HUES6 (cell line): ENCODE measurements around the gene FBXW4.

Source experiments
- H3K27ac ChIP-seq: 2 replicates; pipeline ENCODE4 v1.7.0; 2013; ENCODE audit warnings: low read depth, mild to moderate bottlenecking, low read length, inconsistent platforms
- H3K27me3 ChIP-seq: 2 replicates; pipeline ENCODE4 v1.6.1; 2013; ENCODE audit warnings: low read length; ENCODE audit not compliant: control insufficient read depth, insufficient read depth
- H3K36me3 ChIP-seq: 2 replicates; pipeline ENCODE4 v1.6.1; 2013; ENCODE audit warnings: low read length; ENCODE audit not compliant: control insufficient read depth, insufficient read depth
- H3K4me1 ChIP-seq: 2 replicates; pipeline ENCODE4 v1.6.1; 2013; ENCODE audit warnings: low read length; ENCODE audit not compliant: control insufficient read depth, insufficient read depth
- H3K4me3 ChIP-seq: 2 replicates; pipeline ENCODE4 v1.5.1; 2013; ENCODE audit warnings: low read depth, low read length
- H3K9ac ChIP-seq: one replicate; pipeline ENCODE4 v1.6.1; 2013; ENCODE audit warnings: mild to moderate bottlenecking, low read length
- H3K9me3 ChIP-seq: 2 replicates; pipeline ENCODE4 v1.6.1; 2013; ENCODE audit warnings: low read depth, low read length; ENCODE audit not compliant: control insufficient read depth, insufficient read depth

Gene FBXW4

DNA sequence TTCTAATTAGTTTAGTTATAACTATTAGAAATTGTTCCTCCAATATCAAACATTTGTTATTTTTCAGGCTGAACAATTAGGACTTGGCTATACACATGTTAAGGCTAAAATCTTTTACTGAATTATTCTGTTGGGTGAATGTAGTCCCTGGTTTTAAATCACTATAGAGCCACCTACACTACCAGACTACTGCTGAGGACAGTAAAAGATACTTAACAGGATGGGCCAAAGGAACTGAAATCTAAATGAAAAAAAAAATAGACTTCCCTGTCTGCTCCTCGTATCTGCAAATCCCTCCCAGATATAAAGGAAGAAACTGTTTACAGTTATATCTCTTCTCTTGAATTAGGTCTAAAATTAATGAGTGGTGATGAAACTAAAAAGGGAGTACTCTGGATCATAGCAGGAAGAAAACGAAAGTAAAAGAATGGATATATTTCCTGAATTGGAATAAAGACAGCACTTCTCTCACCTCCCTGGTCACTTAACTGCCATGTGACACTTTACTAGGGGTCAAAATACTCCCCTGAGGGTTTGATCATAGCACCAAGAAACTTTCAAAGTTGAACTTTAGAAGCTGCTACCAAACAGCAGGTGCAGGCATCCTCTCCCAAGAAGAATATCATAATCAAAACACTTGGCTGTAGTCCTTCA, 12.7 kb downstream of the FBXW4 start:
- no peak overlapping the region for H3K27ac ChIP-seq
- no peaks in the 10 kb centered on the region for H3K27me3 ChIP-seq
- peaks cover 5% of the 10 kb centered on the region; the same call in 1 of the 2 replicates for H3K4me1 ChIP-seq
- H3K9me3 ChIP-seq: peaks cover 3% of the 10 kb centered on the region; the same call in 1 of the 2 replicates
- peaks cover 2% of the 10 kb centered on the region; the same call in 1 of the 2 replicates for H3K36me3 ChIP-seq
- no peak overlapping the region for H3K4me3 ChIP-seq
- no peak overlapping the region for H3K9ac ChIP-seq

DNA sequence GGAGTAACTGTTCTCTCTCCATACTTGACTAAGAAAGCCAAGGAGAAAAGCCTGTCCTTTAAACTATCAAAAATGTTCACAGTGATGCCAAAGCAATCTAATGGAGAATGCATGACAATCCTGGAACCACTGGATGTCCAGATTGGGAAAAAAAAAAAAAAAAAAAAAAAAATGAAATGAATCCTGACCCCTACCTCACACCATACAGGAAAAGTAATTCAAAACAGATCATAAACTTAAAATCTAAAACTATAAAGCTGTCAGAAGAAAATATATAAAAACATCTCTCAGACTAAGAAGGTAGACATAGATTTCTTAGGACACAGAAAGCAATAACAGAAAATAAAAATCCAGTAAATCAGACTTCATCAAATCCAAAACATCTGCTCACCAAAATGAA, 18.4 kb downstream of the FBXW4 start:
- Histone ChIP-seq H3K27ac (no peak overlapping the region), H3K4me1 (no peaks in the 10 kb centered on the region), H3K9ac (no peak overlapping the region), H3K9me3 (peaks cover 13% of the 10 kb centered on the region), H3K27me3 (no peaks in the 10 kb centered on the region), H3K4me3 (no peak overlapping the region), H3K36me3 (peaks cover 35% of the 10 kb centered on the region)

DNA sequence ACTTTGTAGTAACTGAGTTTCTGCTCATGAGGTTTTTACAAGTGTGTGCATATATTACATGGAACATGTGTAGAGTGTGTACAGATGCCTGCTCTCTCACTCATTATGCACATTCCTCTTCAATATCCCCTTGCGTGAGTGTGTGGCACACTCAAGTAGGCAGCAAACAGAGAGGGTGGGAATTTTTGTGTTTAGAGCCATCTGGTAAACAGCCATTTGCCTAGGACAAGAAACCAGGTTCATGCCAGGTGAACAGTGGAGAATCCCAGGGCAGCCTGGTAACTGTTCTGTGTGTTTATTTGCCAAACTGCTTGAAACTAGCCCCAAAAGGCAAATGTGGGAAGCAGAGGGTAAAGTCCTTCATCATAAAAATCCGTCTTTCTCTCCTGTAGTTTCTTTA, 19.9 kb downstream of the FBXW4 start:
- no peak overlapping the region for H3K4me3 ChIP-seq
- peaks cover 45% of the 10 kb centered on the region for H3K36me3 ChIP-seq

DNA sequence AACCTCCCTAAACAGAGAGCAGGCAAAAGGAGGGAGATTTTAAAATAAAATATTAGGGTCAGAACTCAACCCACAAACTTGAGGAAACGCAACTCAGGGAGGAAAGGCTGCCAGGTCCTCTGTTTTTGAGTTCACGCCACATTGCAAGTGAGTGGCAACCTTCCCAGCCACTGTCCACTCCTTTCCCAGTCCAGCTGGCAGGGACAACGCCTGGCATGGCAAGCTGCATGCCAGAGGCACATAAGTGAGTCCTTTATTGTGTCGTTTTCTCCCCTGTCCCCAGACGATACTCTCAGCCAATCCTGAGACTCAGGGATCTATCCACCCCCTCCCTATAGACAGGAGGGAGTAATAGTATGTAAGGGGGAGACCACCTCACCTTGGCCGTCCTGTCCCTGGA, 22.4 kb downstream of the FBXW4 start:
- H3K9ac ChIP-seq: no peak overlapping the region
- no peak overlapping the region for H3K27ac ChIP-seq
- peaks cover 11% of the 10 kb centered on the region; the same call in 1 of the 2 replicates for H3K4me1 ChIP-seq
- no peaks in the 10 kb centered on the region for H3K27me3 ChIP-seq
- peaks cover 13% of the 10 kb centered on the region for H3K9me3 ChIP-seq
- no peak overlapping the region for H3K4me3 ChIP-seq
- H3K36me3 ChIP-seq: peaks cover 57% of the 10 kb centered on the region

More for the DNA sequence above, 19.9 kb downstream of the FBXW4 start:
- Histone ChIP-seq H3K27ac (no peak overlapping the region), H3K9me3 (peaks cover 13% of the 10 kb centered on the region), H3K4me1 (no peaks in the 10 kb centered on the region), H3K9ac (no peak overlapping the region), H3K27me3 (no peaks in the 10 kb centered on the region)

DNA sequence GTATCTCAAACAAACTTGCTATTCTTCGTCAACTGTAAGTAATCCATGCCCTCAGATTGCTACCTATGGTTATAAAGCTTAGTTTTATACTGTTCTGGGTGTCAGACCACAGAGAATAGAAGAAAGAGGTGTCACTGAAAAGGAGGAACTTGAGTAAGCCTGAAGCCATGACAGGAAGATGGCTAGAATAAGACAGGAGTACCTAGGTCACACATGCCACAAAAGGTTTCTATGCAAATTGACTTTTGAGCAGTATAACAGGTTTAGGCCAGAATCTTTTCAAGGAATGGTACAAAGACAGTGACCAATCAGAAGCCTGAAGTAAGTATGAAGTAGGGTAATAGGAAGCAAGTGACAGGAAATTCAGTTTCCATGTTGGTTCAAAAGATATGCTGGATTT, 23.5 kb downstream of the FBXW4 start:
- no peaks in the 10 kb centered on the region for H3K27me3 ChIP-seq
- H3K4me1 ChIP-seq: peaks cover 11% of the 10 kb centered on the region; the same call in 1 of the 2 replicates
- peaks cover 51% of the 10 kb centered on the region for H3K36me3 ChIP-seq
- no peak overlapping the region for H3K4me3 ChIP-seq
- peaks cover 4% of the 10 kb centered on the region for H3K9me3 ChIP-seq
- no peak overlapping the region for H3K9ac ChIP-seq
- H3K27ac ChIP-seq: no peak overlapping the region

DNA sequence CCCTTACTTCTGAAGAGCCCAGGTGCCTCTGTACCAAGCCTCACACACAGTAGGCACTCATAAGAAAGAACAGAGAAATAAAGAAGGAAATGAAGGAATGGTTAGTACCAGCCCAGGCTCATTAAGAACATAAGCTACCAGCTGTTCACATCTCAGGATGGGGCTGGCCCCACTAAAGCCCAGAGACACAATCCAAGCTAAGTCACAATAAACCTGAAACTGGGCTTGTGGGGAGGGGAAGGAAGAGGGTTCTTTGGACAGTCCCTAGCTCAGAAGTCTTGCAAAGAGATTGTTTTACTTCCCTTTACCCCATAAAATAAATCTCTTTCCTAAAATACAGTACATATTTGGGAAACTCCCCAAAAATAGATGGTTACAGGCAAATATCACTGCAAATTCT, 24.3 kb downstream of the FBXW4 start:
- H3K36me3 ChIP-seq: peaks cover 54% of the 10 kb centered on the region
- no peak overlapping the region for H3K27ac ChIP-seq

DNA sequence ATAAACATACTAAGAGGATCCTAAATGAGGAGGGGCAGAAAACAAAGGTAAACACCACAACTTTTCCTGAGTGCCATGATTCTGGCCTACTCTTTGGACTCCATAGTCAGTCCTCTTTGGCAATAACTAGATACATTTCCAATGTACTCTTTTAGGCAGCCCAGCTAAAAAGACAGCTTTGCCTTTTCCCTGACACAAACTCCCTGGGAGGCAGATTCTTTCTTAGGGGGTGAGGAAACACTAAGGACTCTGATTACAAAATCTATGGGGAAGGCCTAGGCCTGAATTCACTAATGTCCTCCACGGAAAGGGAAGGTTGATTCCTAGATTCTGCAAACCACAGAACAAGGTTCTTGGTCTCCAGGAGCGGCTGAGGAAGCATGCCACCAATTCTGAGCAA, 25.8 kb downstream of the FBXW4 start:
- H3K36me3 ChIP-seq: peaks cover 55% of the 10 kb centered on the region
- H3K9me3 ChIP-seq: no peaks in the 10 kb centered on the region
- no peak overlapping the region for H3K9ac ChIP-seq
- H3K4me1 ChIP-seq: peaks cover 11% of the 10 kb centered on the region; the same call in 1 of the 2 replicates
- H3K27me3 ChIP-seq: no peaks in the 10 kb centered on the region
- no peak overlapping the region for H3K4me3 ChIP-seq
- 0 out of 2 replicates have a peak overlapping the region, but pooled peaks have one; percentile 23 for H3K27ac ChIP-seq

More for the DNA sequence above, 24.3 kb downstream of the FBXW4 start:
- H3K9ac ChIP-seq: no peak overlapping the region
- H3K27me3 ChIP-seq: no peaks in the 10 kb centered on the region
- peaks cover 11% of the 10 kb centered on the region; the same call in 1 of the 2 replicates for H3K4me1 ChIP-seq
- H3K9me3 ChIP-seq: no peaks in the 10 kb centered on the region
- H3K4me3 ChIP-seq: no peak overlapping the region

DNA sequence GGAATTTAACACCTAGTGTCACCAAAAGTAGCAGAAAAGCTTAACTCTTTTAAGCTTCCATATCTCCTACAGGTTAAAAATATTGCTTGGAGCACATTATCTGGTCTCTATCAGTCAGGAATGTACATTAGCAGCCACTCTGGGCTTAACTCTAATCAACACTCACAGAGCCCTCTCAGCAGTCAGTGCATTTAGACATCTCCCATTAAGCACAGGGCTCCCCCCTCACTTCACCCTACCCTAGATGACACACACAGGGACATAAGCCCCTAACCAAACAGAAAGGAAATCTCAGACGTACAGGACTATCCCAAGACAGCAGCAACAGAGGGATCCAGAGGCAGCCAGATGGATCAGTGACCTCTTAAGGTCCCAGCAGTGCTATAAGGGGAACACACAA, 26.4 kb downstream of the FBXW4 start:
- H3K4me1 ChIP-seq: peaks cover 11% of the 10 kb centered on the region; the same call in 1 of the 2 replicates
- H3K4me3 ChIP-seq: no peak overlapping the region
- peaks cover 57% of the 10 kb centered on the region for H3K36me3 ChIP-seq
- no peak overlapping the region for H3K9ac ChIP-seq
- no peak overlapping the region for H3K27ac ChIP-seq
- H3K9me3 ChIP-seq: no peaks in the 10 kb centered on the region
- no peaks in the 10 kb centered on the region for H3K27me3 ChIP-seq

DNA sequence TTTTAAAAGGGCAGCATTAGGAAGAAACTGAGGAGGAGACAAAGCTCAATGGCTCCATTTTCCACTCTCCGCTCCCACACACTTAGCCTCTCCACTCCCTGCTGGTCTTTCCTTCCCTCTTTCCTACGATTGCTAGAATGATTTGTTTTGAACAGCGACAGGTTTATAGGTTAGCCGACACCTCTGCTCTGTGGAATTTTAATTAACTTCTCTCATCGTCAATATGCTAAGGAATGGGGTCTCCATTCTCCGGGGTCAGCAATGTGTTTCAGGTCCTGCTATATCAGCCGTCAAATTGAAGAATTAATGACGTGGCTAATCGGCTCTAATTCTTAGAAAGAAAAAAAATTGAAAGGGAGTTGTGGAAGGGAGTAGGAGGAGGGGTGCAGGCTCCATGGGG, 28.9 kb downstream of the FBXW4 start:
- no peak overlapping the region for H3K9ac ChIP-seq
- H3K9me3 ChIP-seq: no peaks in the 10 kb centered on the region
- peaks cover 36% of the 10 kb centered on the region for H3K36me3 ChIP-seq
- peaks cover 15% of the 10 kb centered on the region; the same call in 1 of the 2 replicates for H3K4me1 ChIP-seq
- H3K27me3 ChIP-seq: no peaks in the 10 kb centered on the region
- no peak overlapping the region for H3K4me3 ChIP-seq
- H3K27ac ChIP-seq: no peak overlapping the region

DNA sequence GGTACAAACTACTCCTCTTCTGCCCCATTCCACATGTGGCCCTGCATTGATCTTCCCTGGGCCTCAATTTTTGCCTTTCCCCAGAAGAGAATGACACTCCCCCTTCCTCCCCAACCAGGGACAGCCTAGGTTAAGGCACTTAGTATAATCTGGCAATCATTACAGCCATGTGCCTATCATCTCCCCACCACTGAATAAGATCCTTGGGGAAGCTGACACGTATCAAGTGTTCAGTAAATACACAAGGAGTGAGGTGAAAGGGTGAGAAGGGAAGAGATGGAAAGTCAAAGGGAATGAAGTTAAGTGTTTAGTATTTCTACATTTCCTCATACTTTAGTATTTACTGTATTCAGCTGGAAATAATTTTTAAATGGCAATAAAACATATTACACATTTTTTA, 31.9 kb downstream of the FBXW4 start:
- Histone ChIP-seq H3K9ac (no peak overlapping the region), H3K9me3 (no peaks in the 10 kb centered on the region), H3K4me3 (no peak overlapping the region), H3K36me3 (peaks cover 29% of the 10 kb centered on the region), H3K27me3 (no peaks in the 10 kb centered on the region), H3K27ac (no peak overlapping the region), H3K4me1 (peaks cover 27% of the 10 kb centered on the region)

DNA sequence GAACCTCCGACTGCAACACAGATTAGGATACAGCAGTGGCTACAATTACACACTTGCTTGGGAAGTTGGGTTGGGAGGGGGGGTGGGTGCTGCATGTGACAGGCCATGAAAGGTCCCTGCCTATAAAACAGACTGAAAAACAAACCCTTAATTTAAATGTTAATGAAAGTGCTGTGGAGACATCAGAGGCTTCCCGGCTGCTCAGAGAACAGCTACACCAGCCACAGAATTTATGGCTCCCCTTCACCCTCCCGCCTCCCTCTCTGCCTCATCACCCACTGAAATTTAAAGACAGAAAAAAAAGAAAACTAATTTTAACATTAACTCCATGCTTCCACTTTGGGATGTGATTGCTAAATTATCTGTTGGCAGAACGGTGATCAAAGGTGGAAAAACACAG, 34.7 kb downstream of the FBXW4 start:
- H3K27me3 ChIP-seq: no peaks in the 10 kb centered on the region
- H3K27ac ChIP-seq: no peak overlapping the region
- no peak overlapping the region for H3K9ac ChIP-seq
- H3K36me3 ChIP-seq: peaks cover 26% of the 10 kb centered on the region
- H3K4me3 ChIP-seq: peak overlapping the region; percentile 7; the same call in 1 of the 2 replicates
- H3K9me3 ChIP-seq: no peaks in the 10 kb centered on the region
- peaks cover 24% of the 10 kb centered on the region for H3K4me1 ChIP-seq
